Measurements from ENCODE around the gene LACTB. TPM values are rescaled to one million over a fixed set of nuclear protein-coding genes. Genes with fewer than 3 reads are reported as not detected.

The LACTB gene
- total and polyA plus RNA-seq, 2 of the 4 experiments (the other 2 are of a cell fraction), result 12.9 to 32.7 TPM

GRCh38 chr15:63157118-63157843 is 35.6 kb downstream of the LACTB start, which contains the start of gene RPS27L:
Gene RPS27L (minus strand): TSS chr15:63157477. CDS start chr15:63157405, 72 bp downstream.
- CTCF ChIA-PET, result interaction anchor here (0.6 kb wide), 2 partner anchors 22 to 98 kb away, joined by 3 to 5 read pairs; no protein-coding TSS in a partner anchor
- peak within 1 kb of the TSS; percentile 84 for H2BK120ac ChIP-seq (ENCODE audit: low read depth, low read length)

More at GRCh38 chr15:63157118-63157843, 35.6 kb downstream of the LACTB start, which contains the start of gene RPS27L:
- no TSS peak for BruUV-seq (replicated peaks)
- peak within 1 kb of the TSS; percentile 97 for H3K9ac ChIP-seq (ENCODE audit: low read depth, low read length)
- peak within 1 kb of the TSS; percentile 83 for H2AK5ac ChIP-seq (ENCODE audit: low read depth, low read length)
- peak within 1 kb of the TSS; percentile 97 for H3K4me3 ChIP-seq (ENCODE audit: insufficient read depth, low read depth, low read length)
- 0 out of 2 replicates have a peak, but pooled peaks cover 3% of the 10 kb centered on the region for H3K9me1 ChIP-seq (ENCODE audit: insufficient read depth, low read length)
- H3K18ac ChIP-seq (ENCODE audit: low read depth, low read length), result peak within 1 kb of the TSS; percentile 100
- peaks cover 12% of the 10 kb centered on the region for H3K36me3 ChIP-seq (ENCODE audit: control insufficient read depth, insufficient read depth, low read length)
- H2BK20ac ChIP-seq (ENCODE audit: low read depth, low read length), result peak within 1 kb of the TSS; percentile 46
- H3K14ac ChIP-seq (replicated peaks; ENCODE audit: low read depth, low read length), result peak within 1 kb of the TSS; percentile 98
- peak within 1 kb of the TSS; percentile 98 for H3K56ac ChIP-seq (ENCODE audit: extremely low read depth, insufficient read depth, low read length)
- peak within 1 kb of the TSS; percentile 91 for H2BK5ac ChIP-seq (ENCODE audit: low read depth, low read length, poor library complexity, severe bottlenecking)
- H3K27ac ChIP-seq (ENCODE audit: insufficient read depth, low read length), result peak within 1 kb of the TSS; percentile 95
- peak; percentile 95 for DNase-seq
- H2AK9ac ChIP-seq (replicated peaks; ENCODE audit: low read depth, low read length, poor library complexity), result peak within 1 kb of the TSS; percentile 100
- peak within 1 kb of the TSS; percentile 94 for H4K91ac ChIP-seq (ENCODE audit: insufficient read depth, low read depth, low read length)
- H3K23ac ChIP-seq (ENCODE audit: low read depth, low read length), result peak within 1 kb of the TSS; percentile 100
- in situ Hi-C loops (cut with MboI; ENCODE audit: low sequenced_read_pairs) (loop anchor here (25.0 kb wide), 1 partner anchor 255 kb away; no protein-coding TSS in a partner anchor), dilution Hi-C loops (cut with HindIII; ENCODE audit: low sequenced_read_pairs, unreplicated experiment) (no loop called here), intact Hi-C loops (cut with micrococcal nuclease) (loop anchor here (2.0 to 5.0 kb wide), 6 partner anchors 35 to 246 kb away; partner anchors contain the start of gene APH1B)
- peak; percentile 95 for ATAC-seq (ENCODE audit: low read depth)
- H4K20me1 ChIP-seq (ENCODE audit: insufficient read depth, low read length), result no peaks in the 10 kb centered on the region
- peaks cover 2% of the 10 kb centered on the region for H3K4me1 ChIP-seq (ENCODE audit: control insufficient read depth, insufficient read depth, low read length)
- POLR2A ChIA-PET (ENCODE audit: unreplicated experiment), result interaction anchor here (0.5 to 1.2 kb wide), 8 partner anchors 8 to 293 kb away, joined by 3 to 9 read pairs (median 4); partner anchors contain the start of gene RAB8B
- no peaks in the 10 kb centered on the region for H3K9me3 ChIP-seq (ENCODE audit: control insufficient read depth, insufficient read depth, low read length)
- H4K5ac ChIP-seq (ENCODE audit: low read depth, low read length), result peak within 1 kb of the TSS; percentile 99
- WGBS, 2 experiments (ENCODE audit: extremely low coverage in 2 of 2, insufficient read length in 1 of 2), result 0% methylated on average over 24 of the region's 60 CpGs; no CpG with 5 or more reads in 1 of the 2 experiments
- peak within 1 kb of the TSS; percentile 94 for H2AFZ ChIP-seq (replicated peaks; ENCODE audit: low read length, poor library complexity)
- no peaks in the 10 kb centered on the region for H3K27me3 ChIP-seq (ENCODE audit: control insufficient read depth, insufficient read depth, low read length)
- H2BK15ac ChIP-seq (ENCODE audit: low read depth, low read length), result peak within 1 kb of the TSS; percentile 71; the same call in 2 of the 3 replicates
- peaks cover 9 to 35% of the 10 kb centered on the region in 2 experiments for H3K79me1 ChIP-seq (ENCODE audit: low read depth in 1 of 2, low read length in 2 of 2)
- TF ChIP-seq MAFK (IDR thresholded peaks at IDR 0.05; ENCODE audit: low read depth, low read length), result no peak
- peak; percentile 64; the same call in 1 of the 2 replicates for TF ChIP-seq MXI1 (IDR thresholded peaks at IDR 0.05; ENCODE audit: borderline replicate concordance, low read depth, low read length)
- TF ChIP-seq BHLHE40 (IDR thresholded peaks at IDR 0.05; ENCODE audit: low read depth, low read length), result no peak
- peak; percentile 38; the same call in 1 of the 2 replicates for TF ChIP-seq MAZ (IDR thresholded peaks at IDR 0.05; ENCODE audit: borderline replicate concordance, low read depth, low read length)
- no peak; the same call in 1 of the 2 replicates for TF ChIP-seq RAD21 (IDR thresholded peaks at IDR 0.05; ENCODE audit: low read length)
- no peak for TF ChIP-seq SMC3 (IDR thresholded peaks at IDR 0.05; ENCODE audit: low read depth, low read length)
- peak; percentile 93 for TF ChIP-seq POLR2A (IDR thresholded peaks at IDR 0.05; ENCODE audit: low read depth, low read length)
- TF ChIP-seq USF2 (IDR thresholded peaks at IDR 0.05; ENCODE audit: low read depth, low read length), result no peak
- TF ChIP-seq FOS (IDR thresholded peaks at IDR 0.05; ENCODE audit: low read depth, low read length), result no peak
- TF ChIP-seq RCOR1 (IDR thresholded peaks at IDR 0.05; ENCODE audit: insufficient replicate concordance, low read length), result no peak
- peak within 1 kb of the TSS; percentile 53 to 95 for H4K8ac ChIP-seq (ENCODE audit: low read depth in 2 of 2, low read length in 2 of 2)
- peak within 1 kb of the TSS; percentile 100 for H3K4me2 ChIP-seq (ENCODE audit: low read depth, low read length)
- peak within 1 kb of the TSS; percentile 99 for H3K4ac ChIP-seq (ENCODE audit: low read depth, low read length)

Data from IMR-90 (cell line).